ENCODE measurements around the gene MKRN2OS. TPM values are rescaled to one million over a fixed set of nuclear protein-coding genes. Genes with fewer than 3 reads are reported as not detected.
A peak's percentile ranks its signal among the peaks of the same experiment; 100 is the strongest.

MKRN2OS gene, protein sequence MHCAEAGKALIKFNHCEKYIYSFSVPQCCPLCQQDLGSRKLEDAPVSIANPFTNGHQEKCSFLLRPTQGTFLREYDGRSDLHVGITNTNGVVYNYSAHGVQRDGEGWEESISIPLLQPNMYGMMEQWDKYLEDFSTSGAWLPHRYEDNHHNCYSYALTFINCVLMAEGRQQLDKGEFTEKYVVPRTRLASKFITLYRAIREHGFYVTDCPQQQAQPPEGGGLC
- polyA plus RNA-seq (ENCODE audit: insufficient read length in 4 of 4): 1 to 10 TPM in 2 of 4 donors, under 1 TPM in 2; 0.67 to 2.4 (median 1.3) TPM

DNA sequence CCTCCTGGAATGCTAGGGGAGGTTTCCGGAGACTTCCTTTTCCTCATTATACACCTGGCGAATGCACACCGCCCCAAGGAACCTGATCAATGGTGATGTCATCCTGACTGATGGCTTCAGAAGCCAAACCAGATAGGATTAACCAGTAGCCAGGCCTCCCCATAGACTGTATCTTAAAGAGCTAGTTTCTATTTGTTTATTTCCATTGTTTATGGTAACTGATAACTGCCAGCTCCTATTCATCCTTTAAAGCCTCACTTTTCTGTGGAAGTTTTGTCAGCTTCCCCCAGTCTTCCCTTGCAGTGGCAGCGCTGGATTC is at the start of gene MKRN2OS:
MKRN2OS (minus strand) TSS at position 27 of the 319 bp plus-strand sequence. CDS start 35 bp downstream, outside the sequence.
- DNase-seq (ENCODE audit: low read depth in 4 of 4, low spot score in 3 of 4): peak in 1 of 4 donors; percentile 49

DNA sequence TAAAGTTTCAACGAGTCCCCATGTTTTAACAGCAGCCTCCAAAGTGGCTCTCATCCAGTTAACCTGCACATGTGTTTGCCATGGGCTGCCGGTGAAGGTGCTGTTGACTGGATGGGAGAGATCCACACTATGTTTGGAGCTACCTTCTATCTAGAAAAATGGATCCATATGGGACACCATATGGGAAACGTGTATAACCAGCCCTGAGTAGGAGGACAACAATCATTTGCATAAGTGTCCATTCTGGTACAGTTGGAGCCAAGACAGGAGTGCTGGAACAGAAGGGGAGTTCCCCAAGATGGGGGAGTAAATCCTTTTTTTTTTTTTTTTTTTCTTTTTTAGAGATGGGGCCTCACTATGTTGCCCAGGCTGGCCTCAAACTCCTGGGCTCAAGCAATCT is 48.2 kb upstream of the MKRN2OS start:
- no peak for DNase-seq (ENCODE audit: low read depth in 4 of 4, low spot score in 3 of 4)

DNA sequence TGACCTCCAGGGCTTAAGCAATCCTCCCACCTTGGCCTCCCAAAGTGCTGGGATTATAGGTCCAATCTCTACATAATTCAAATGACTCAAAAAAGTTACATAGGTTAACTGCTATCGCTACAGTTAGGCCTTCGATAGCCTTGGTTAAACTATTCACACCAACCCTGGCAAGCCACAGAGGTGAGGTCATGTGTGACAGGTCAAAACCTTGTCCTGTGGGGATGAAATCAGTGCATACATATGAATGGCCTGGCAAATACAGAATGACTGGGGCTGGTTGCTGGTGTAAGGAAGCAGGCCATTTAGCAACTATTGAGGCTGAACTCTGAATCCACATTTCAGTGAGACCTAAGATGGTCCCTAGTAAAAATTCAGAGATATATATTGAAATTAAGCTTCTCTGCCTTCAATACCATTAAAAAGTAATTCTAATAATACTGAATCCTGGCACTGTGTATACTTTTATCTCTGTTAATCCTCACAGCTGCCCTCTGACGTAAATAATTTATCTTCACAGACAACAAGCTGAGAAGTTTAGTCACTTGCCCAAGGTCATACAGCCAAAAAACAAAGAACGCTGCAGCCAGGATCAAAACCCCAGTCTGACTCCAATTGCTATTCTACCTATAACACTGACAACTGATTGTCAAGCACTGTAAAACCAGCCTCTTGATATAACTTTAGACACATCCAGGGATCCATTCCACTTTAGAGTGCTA is 46.9 kb upstream of the MKRN2OS start:
- no peak for DNase-seq (ENCODE audit: low read depth in 4 of 4, low spot score in 3 of 4)

DNA sequence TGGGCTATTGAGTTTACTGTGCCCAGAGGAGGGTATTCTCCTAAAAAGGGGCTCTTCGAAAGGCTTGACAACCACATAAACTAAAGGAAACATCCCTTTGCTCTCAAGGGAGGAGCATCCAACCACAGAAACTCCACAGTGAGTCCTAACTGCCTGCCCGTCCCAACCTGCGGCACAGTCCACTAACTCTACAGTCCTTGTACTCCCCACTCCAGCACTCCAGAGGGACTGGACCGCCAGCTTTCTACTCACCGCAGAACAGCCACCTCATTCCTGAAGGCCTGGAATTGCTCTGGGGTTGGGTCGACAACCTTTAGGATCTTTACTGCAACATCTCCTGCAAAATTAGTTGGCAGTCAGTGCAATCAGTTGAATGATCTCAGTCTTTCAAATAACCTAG is 46.2 kb upstream of the MKRN2OS start:
- no peak for DNase-seq (ENCODE audit: low read depth in 4 of 4, low spot score in 3 of 4)

DNA sequence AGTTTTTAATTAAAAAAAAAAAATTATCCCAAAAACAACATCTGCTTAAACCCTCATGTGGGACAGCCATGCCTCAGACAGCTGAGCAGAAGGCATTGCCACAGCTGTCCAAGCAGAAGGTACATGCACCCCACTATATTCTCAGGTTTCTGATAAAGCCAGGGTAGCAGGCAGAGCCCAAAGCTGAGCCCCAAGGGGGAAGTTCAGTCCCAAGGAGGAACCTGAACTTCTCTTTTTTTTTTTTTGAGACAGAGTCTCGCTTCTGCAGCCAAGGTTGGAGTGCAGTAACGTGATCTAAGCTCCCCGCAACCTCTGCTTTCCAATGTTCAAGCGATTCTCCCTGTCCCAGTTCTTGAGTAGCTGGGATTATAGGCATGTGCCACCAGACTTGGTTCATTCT is 44.8 kb upstream of the MKRN2OS start:
- no peak for DNase-seq (ENCODE audit: low read depth in 4 of 4, low spot score in 3 of 4)

DNA sequence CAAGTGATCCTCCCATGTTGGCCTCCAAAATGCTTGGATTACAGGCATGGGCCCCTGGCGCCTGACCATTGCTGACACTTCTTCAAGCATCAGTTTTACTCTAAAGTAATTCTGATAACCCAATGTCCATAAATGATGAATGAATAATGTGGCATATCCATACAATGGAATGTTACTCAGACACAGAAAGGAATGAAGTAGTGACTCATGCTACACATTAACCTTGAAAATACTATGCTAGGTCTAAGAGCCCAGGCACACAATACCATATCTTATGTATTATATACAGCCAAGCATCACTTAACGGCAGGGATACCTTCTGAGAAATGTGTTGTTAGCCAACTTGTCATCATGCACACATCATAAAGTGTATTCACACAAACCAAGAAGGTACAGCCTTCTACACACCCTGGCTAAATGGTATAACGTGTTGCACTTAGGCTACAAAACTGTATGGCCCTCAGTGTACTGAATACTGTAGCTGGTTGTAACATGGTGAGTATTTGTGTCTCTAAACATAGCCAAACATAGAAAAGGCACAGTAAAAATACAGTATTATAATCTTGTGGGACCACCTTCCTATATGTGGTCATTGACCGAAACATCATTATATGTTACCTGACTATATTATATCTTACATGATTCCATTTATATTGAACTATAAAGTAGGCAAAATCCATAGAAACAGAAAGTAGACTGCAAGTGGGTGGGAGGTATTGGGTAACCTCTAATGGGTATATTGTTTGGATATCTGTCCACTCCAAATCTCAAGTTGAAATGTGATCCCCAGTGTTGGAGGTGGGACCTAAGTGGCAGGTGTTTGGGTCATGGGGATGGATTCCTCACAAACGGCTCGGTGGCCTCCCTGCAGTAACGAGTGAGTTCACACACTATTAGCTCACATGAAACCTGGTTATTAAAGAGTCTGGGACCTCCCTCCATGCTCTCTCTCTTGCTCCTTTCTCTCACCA is 43.0 kb upstream of the MKRN2OS start:
- DNase-seq (ENCODE audit: low read depth in 4 of 4, low spot score in 3 of 4): no peak

DNA sequence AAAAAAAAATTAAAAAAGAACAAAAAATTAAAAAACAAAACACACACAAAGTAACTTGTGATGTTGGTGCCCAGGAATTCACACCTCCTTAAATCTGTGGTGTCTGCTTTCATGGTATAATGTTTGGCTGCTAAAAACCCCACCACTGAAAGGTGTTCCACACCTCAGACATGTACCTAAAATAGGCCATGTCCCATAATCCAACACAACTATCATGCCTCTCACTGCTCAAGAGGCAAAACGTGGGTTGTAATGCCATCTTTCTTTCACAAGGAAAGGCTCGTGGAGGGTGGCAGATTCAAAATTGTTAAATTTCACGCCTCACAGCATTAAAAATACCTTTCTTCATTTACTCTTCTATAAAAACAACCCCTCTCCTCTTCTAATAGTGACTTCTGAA is 41.1 kb upstream of the MKRN2OS start:
- DNase-seq (ENCODE audit: low read depth in 4 of 4, low spot score in 3 of 4): no peak

DNA sequence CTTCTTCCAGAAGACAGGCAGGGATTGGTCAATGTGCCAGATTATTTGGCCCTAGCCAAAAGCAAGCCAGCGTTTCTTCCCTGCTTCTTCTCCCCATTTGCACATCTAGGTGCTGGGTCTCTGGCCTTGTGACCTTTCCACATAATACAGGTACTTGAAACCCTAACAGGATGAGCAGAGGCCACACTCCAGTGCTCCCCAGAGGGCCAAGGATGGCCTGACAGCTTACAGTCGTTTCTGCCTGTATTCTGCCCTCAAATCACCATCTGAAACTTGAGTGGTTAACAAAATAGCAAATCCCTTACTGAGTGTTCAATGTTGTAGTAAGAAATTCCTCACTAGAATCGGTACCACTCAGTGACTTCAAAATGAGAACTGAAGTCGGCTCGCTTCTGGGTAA is 40.7 kb upstream of the MKRN2OS start:
- DNase-seq (ENCODE audit: low read depth in 4 of 4, low spot score in 3 of 4): no peak

DNA sequence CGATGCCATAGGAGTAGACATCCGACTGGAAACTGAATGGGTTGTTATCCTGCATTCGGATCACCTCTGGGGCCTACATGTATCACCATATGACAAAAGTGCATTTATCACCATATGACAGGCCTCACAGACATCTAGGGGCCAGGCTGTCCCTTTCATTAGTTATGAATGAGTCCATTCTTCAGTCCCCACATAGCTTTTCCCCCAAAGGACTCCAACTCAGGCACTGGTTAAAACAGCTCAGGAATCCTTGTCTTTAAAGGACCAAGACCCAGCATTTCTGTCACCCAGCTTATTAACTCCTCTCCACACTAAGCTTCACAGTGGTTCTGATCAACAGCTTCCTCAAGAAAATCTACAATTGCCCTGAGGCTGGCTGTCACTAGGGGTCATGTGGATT is 39.9 kb upstream of the MKRN2OS start:
- DNase-seq (ENCODE audit: low read depth in 4 of 4, low spot score in 3 of 4): no peak

DNA sequence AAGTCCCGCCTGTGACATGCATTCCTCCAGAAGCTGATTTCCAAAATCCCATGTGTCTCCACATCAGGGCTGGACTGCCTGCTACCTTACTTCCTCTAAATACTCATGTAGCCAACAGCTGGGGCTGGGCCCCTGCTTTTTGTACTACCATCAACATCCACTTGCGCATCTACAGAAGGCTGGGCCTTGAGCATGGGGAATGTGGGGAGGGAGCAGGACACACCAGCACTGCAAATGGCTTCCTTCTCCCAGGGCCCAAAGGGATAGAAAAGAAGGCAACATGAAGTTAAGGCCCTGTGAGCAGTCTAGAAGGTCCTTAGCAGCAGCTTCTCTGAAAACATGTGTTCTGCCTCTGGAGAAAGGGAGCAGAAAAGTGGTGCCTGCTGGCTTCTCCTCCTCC is 38.8 kb upstream of the MKRN2OS start:
- DNase-seq (ENCODE audit: low read depth in 4 of 4, low spot score in 3 of 4): no peak

DNA sequence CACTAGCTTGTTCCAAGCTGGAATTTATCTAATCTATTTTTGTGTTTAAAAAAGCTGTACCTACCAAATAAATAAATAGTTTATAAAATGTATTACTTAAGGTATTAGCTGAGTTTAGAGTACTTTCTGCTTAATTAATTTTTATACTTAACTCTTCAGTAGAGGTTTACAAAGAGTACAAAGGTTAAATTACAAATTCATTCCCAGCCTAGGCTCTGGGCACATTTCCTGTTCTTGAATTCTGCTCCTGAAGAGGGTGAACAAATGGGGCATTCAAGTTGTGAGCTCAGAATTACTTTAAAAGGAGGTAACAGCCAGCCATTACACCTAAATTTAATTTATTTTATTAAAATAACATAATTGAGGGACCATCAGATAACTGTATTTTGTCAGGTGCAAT is 38.0 kb upstream of the MKRN2OS start:
- no peak for DNase-seq (ENCODE audit: low read depth in 4 of 4, low spot score in 3 of 4)

DNA sequence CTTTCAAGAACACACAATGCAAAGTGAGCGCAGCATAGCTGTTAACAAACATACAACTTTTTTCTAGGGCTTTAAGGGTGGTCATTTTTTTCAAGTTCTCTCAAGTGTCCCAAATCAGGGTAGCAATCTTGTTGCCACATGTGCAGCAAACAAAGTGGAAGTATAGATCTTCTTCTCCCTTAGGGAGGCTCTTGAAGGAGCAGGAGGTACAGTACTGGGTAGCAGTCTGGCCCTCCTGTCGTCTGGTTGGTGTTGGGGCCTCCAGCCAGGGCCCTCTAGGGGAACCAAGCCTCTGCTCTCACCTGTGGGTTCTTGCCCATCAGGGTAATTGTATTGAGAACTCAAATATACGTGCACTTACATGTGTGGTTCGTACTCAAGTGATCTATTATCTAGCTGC is 37.4 kb upstream of the MKRN2OS start:
- no peak for DNase-seq (ENCODE audit: low read depth in 4 of 4, low spot score in 3 of 4)

DNA sequence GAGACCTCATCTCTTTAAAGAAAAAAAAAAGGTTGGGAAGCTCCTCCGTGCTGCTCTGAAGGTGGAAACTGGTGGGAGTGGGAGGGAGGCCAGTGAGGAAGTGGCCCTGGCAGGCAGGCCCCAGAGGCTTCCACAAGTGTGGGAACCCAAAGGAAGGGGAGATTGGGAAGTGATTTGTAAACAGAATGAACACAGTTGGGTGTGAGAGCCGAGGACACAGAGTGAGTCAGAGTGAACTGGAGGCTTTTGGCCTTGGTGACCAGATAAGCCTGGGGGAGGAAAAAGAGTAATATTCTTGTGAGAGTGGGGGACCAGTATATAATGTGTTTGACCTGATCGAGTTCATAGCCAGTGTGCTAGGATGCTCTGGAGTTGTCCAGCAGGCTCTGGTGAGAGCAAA is 34.6 kb upstream of the MKRN2OS start:
- no peak for DNase-seq (ENCODE audit: low read depth in 4 of 4, low spot score in 3 of 4)

DNA sequence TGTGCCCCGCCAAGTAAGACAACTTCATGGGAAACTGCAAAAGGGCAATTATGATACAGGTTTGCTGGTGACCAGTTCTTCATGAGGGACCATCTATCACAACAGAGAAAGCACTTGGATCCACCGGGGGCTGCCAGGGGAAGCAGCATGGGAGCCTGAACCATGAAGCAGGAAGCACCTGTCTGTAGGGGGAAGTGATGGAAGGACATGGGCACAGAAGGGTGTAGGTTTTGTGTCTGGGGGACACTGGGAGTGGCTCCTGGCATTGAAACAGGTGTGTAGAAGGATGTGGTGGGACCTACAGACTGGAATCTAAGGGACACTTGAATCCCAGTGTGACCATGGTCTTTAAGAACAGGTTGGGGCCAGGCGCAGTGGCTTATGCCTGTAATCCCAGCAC is 34.2 kb upstream of the MKRN2OS start:
- DNase-seq (ENCODE audit: low read depth in 4 of 4, low spot score in 3 of 4): no peak

DNA sequence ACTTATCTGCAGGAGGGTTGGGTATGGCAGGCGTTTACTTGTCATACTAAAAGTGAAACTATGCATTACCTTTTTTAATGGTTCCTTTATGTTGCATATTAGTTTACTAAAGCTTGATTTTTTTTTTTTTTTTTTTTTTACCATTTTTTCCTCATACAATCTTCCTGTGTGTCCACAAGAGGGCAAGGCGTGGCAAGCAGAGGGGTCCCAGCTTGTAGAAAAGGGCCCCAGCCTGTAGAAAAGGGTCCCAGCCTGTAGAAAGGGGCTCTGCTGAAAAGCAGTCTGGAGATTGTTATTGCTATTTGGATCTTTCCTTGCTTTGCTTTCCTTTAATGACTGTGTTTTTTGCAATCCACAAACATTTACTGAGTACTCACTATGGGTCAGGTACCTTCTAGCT is 33.4 kb upstream of the MKRN2OS start:
- DNase-seq (ENCODE audit: low read depth in 4 of 4, low spot score in 3 of 4): no peak

DNA sequence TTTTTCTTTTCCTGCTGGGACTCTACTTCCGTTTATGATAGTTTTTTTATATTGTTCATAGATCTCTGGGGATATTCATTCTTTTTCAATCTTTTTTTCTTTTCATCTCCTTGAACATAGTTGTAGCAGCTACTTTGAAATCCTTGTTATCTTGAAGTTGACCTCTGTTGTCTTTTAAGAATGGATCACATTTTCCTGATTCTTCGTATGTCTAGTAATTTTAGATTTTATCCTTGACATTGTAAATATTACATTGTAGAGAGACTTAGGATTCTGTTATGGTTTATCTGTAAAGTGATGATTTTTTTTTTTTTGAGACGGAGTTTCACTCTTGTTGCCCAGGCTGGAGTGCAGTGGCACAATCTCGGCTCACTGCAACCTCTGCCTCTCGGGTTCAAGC is 32.1 kb upstream of the MKRN2OS start:
- no peak for DNase-seq (ENCODE audit: low read depth in 4 of 4, low spot score in 3 of 4)

DNA sequence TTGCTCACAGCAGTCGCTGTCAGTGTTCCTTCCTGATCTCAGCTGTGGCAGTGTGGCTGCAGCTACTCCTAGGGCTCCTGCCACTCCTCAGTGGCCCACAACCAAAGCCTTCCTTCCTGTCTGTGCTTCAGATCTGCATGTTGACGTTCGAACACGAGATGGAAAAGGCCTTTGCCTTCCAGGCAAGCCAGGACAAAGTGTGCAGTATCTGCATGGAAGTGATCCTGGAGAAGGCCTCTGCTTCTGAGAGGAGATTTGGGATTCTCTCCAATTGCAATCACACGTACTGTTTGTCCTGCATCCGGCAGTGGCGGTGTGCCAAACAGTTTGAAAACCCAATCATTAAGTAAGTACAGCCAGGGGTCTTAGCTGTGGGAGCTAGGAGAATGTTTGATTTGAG is 29.4 kb upstream of the MKRN2OS start:
- no peak for DNase-seq (ENCODE audit: low read depth in 4 of 4, low spot score in 3 of 4)

DNA sequence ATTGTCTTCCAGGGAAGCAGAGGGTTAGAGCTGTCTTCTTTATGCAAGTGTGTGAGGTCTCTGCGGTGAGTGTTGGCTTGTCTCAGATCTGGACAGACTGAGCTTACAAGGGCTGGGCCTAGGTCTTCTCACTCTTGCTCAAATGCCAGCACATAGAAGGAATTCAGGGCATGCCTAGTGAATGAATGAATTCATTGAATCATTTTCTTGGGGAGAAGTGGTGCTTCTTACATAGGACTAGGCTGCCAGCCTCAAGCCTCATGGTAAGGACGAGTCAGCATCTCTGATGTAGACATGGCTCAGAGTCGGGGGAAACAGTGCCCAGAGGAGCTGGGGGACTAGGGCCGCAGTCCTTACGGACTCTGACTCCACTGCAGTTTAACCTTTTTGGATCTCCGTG is 28.8 kb upstream of the MKRN2OS start:
- no peak for DNase-seq (ENCODE audit: low read depth in 4 of 4, low spot score in 3 of 4)

DNA sequence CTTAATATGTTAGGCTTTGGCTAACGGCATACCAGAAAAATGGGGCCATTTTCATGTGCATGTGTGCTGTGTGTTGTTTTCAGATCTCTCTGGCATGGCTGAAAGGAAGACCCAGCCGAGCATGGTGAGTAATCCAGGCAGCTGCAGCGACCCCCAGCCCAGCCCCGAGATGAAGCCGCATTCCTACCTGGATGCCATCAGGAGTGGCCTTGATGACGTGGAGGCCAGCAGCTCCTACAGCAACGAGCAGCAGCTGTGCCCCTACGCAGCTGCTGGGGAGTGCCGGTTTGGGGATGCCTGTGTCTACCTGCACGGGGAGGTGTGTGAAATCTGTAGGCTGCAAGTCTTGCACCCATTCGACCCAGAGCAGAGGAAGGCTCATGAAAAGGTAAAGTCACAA is 26.7 kb upstream of the MKRN2OS start:
- no peak for DNase-seq (ENCODE audit: low read depth in 4 of 4, low spot score in 3 of 4)

DNA sequence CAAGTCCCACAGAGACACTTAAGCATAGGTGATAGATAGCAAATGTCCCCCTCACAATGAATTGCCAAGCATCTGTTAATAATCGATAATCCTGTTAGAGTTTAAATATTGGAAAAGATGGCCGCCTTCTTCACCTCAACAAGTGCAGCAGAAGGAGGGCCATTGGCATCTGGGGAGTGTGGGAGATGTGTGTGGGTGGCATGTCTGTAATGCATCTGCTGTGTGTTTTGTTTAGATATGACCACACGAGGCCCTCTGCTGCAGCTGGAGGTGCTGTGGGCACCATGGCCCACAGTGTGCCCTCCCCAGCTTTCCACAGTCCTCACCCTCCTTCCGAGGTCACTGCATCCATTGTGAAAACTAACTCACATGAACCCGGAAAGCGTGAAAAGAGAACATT is 24.5 kb upstream of the MKRN2OS start:
- DNase-seq (ENCODE audit: low read depth in 4 of 4, low spot score in 3 of 4): no peak

DNA sequence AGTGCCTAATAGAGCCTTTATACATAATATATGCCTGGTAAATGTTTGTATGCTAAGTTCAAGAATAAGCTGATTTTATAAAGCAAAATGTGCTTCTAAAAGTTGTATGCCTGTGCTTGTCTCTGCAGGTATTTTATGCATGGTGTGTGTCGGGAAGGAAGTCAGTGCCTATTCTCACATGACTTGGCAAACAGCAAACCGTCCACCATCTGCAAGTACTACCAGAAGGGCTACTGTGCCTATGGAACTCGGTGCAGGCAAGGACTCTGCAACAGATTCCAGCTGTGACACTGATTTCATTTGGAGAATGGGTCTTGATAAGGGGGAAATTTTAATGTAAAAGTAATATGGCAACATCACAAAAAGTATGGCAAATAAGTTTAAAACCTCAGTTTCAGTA is 23.4 kb upstream of the MKRN2OS start:
- DNase-seq (ENCODE audit: low read depth in 4 of 4, low spot score in 3 of 4): no peak

DNA sequence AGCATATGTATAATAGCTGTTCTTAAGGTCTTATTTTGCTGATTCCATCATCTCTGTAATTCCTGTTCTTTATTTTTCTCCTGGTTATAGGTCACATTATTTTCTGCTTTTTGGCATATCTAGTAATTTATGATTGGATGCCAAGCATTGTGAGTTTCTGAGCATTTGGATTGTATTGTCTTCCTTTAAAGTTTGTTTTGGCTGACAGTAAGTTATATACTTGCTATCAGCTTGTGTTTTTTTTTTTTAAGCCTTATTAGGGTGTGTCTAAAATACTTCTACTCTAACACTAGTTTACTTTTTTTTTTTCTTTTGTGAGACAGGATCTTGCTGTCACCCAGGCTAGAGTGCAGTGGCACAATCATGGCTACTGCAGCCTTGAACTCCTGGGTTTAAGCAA is 21.7 kb upstream of the MKRN2OS start:
- DNase-seq (ENCODE audit: low read depth in 4 of 4, low spot score in 3 of 4): no peak

Data from left renal pelvis (tissue), 4 donors.